HepG2 (cell line): ENCODE data around the gene IL17RB. TPM values are rescaled to one million over a fixed set of nuclear protein-coding genes. Genes with fewer than 3 reads are reported as not detected.

Experiments used
- ATF4 ChIP-seq, 2 experiments: fragments of 450-650 bp in 1 of 2; sonication (generic) in 1 of 2; formaldehyde crosslinking; IDR thresholded peaks; 2 replicates each; pipeline versions ENCODE4 v1.5.0 to v1.8.0; 2020 to 2022; ENCODE audit warnings: mild to moderate bottlenecking in 1 of 2, missing genetic modification reagents in 1 of 2
- BRCA1 ChIP-seq: sonication (generic); formaldehyde crosslinking; IDR thresholded peaks from 2 replicates; pipeline ENCODE4 v1.4.0; 2020; ENCODE audit warnings: missing genetic modification reagents
- CBX1 ChIP-seq: IDR thresholded peaks from one replicate; pipeline ENCODE4 v1.6.1; 2016; ENCODE audit warnings: antibody characterized with exemption, low read depth
- ETV6 ChIP-seq: sonication (generic); formaldehyde crosslinking; conservative IDR thresholded peaks from 2 replicates; pipeline ENCODE4 v1.4.0; 2020; ENCODE audit warnings: missing genetic modification reagents
- KDM5A ChIP-seq: fragments of 200-600 bp; sonication (generic); IDR thresholded peaks from 2 replicates; pipeline ENCODE4 v1.7.0; 2018; ENCODE audit warnings: antibody characterized with exemption, mild to moderate bottlenecking, low read length, borderline replicate concordance
- KLF11 ChIP-seq: IDR thresholded peaks from 2 replicates; pipeline ENCODE4 v1.6.1; 2016; ENCODE audit warnings: missing compliant biosample characterization
- LBX2 ChIP-seq: sonication (generic); formaldehyde crosslinking; IDR thresholded peaks from 2 replicates; pipeline ENCODE4 v1.5.0; 2020; ENCODE audit warnings: missing genetic modification reagents, mild to moderate bottlenecking, borderline replicate concordance
- PHF21A ChIP-seq: sonication (generic); formaldehyde crosslinking; IDR thresholded peaks from 2 replicates; pipeline ENCODE4 v1.5.0; 2020; ENCODE audit warnings: mild to moderate bottlenecking, missing genetic modification reagents
- RAD21 ChIP-seq: fragments of 450-650 bp; formaldehyde crosslinking; IDR thresholded peaks from 2 replicates; pipeline ENCODE4 v1.5.0; 2020; ENCODE audit warnings: mild to moderate bottlenecking
- TRIM24 ChIP-seq: sonication (generic); formaldehyde crosslinking; IDR thresholded peaks from 2 replicates; pipeline ENCODE4 v1.8.0; 2022; ENCODE audit warnings: mild to moderate bottlenecking, missing genetic modification reagents
- ZBTB14 ChIP-seq: sonication (generic); formaldehyde crosslinking; IDR thresholded peaks from 2 replicates; pipeline ENCODE4 v1.4.0; 2020; ENCODE audit warnings: missing genetic modification reagents
- ZBTB39 ChIP-seq: sonication (generic); formaldehyde crosslinking; IDR thresholded peaks from 2 replicates; pipeline ENCODE4 v1.5.0; 2020; ENCODE audit warnings: missing genetic modification reagents
- ZBTB49 ChIP-seq: sonication (generic); formaldehyde crosslinking; IDR thresholded peaks from 2 replicates; pipeline ENCODE4 v1.4.0; 2020; ENCODE audit warnings: missing genetic modification reagents, borderline replicate concordance
- ZFP41 ChIP-seq: sonication (generic); formaldehyde crosslinking; IDR thresholded peaks from 2 replicates; pipeline ENCODE4 v1.4.0; 2020; ENCODE audit warnings: mild to moderate bottlenecking, missing genetic modification reagents, borderline replicate concordance
- ZNF224 ChIP-seq: sonication (generic); formaldehyde crosslinking; IDR thresholded peaks from 2 replicates; pipeline ENCODE4 v1.5.0; 2020; ENCODE audit warnings: mild to moderate bottlenecking, missing genetic modification reagents
- ZNF256 ChIP-seq: sonication (generic); formaldehyde crosslinking; conservative IDR thresholded peaks from 2 replicates; pipeline ENCODE4 v1.4.0; 2020; ENCODE audit warnings: missing genetic modification reagents
- ZNF326 ChIP-seq: sonication (generic); formaldehyde crosslinking; IDR thresholded peaks from 2 replicates; pipeline ENCODE4 v1.4.0; 2020; ENCODE audit warnings: missing genetic modification reagents, borderline replicate concordance
- ZNF350 ChIP-seq: sonication (generic); formaldehyde crosslinking; IDR thresholded peaks from 2 replicates; pipeline ENCODE4 v1.4.0; 2020; ENCODE audit warnings: mild to moderate bottlenecking, low read depth, missing genetic modification reagents, borderline replicate concordance
- ZNF362 ChIP-seq: sonication (generic); formaldehyde crosslinking; IDR thresholded peaks from 2 replicates; pipeline ENCODE4 v1.4.0; 2020; ENCODE audit warnings: missing genetic modification reagents, mild to moderate bottlenecking, borderline replicate concordance
- ZNF567 ChIP-seq: sonication (generic); formaldehyde crosslinking; IDR thresholded peaks from 2 replicates; pipeline ENCODE4 v1.8.1; 2023; ENCODE audit warnings: mild to moderate bottlenecking, missing genetic modification reagents, borderline replicate concordance
- polyA plus RNA-seq, 8 experiments: library from polyadenylated mRNA; depleted of rRNA in 3 of 8; stranded (reverse) in 7 of 8; unstranded in 1 of 8; fragments of >200 nt; fragmentation: Illumina TruSeq in 4 of 8; extraction: Trizol in 4 of 8; gene quantifications; 2 replicates each; pipeline versions ENCODE4 v1.2.1 to v1.2.3, GENCODE V29; 2011 to 2016; ENCODE audit warnings: low read depth in 4 of 8, missing spikeins in 1 of 8, mixed read lengths in 1 of 8; ENCODE audit not compliant: insufficient read depth in 1 of 8
- total RNA-seq, 5 experiments: library from RNA; depleted of rRNA; stranded (reverse); fragments of >200 nt; fragmentation: Illumina TruSeq; extraction: Trizol; gene quantifications; 2 replicates each; pipeline ENCODE4 v1.2.3, GENCODE V29; 2016; ENCODE audit warnings: low read depth in 1 of 5

The IL17RB gene
- total and polyA plus RNA-seq, 2 of the 13 experiments (the other 11 are each of a cell fraction or from before 2014, with no cell fraction given), result 130 to 190 TPM

GRCh38 chr3:53881691-53882593 is 35.6 kb downstream of the IL17RB start, which contains the start of gene ACTR8 (continued):
- TF ChIP-seq TRIM24 (CRISPR knock-in tag), result no peak
- no peak; the same call in 1 of the 2 replicates for TF ChIP-seq LBX2 (CRISPR knock-in tag)
- peak; percentile 12; the same call in 1 of the 2 replicates for TF ChIP-seq ZNF362 (CRISPR knock-in tag)
- TF ChIP-seq ZNF350, result peak; percentile 80; the same call in 1 of the 2 replicates
- peak in 1 of 2 experiments; percentile 67; a peak in 2 of 4 replicates for TF ChIP-seq ATF4 (CRISPR knock-in tag; IDR thresholded peaks at IDR 0.05)
- TF ChIP-seq PHF21A, result no peak
- TF ChIP-seq ETV6, result 0 out of 2 replicates have a peak, but pooled peaks have one; percentile 80
- no peak for TF ChIP-seq BRCA1
- TF ChIP-seq RAD21 (CRISPR knock-in tag), result peak; percentile 54
- 0 out of 2 replicates have a peak, but pooled peaks have one; percentile 58 for TF ChIP-seq ZBTB39 (CRISPR knock-in tag)
- no peak for TF ChIP-seq ZNF326 (CRISPR knock-in tag)
- no peak; the same call in 1 of the 2 replicates for TF ChIP-seq KLF11 (CRISPR knock-in tag)
- peak; percentile 66; the same call in 1 of the 2 replicates for TF ChIP-seq KDM5A
- no peak for TF ChIP-seq ZBTB14
- TF ChIP-seq ZBTB49, result no peak
- TF ChIP-seq ZNF567 (CRISPR knock-in tag), result peak; percentile 68; the same call in 1 of the 2 replicates
- TF ChIP-seq ZNF224 (CRISPR knock-in tag), result no peak
- TF ChIP-seq CBX1, result peak; percentile 62
- TF ChIP-seq ZFP41 (CRISPR knock-in tag), result no peak
- no peak for TF ChIP-seq ZNF256
